ENCODE results near the gene FUT7. TPM values are rescaled to one million over a fixed set of nuclear protein-coding genes. Genes with fewer than 3 reads are reported as not detected.
"Not testable (repeated sequence)": the region's sequence is repeated elsewhere in the genome, so short reads cannot be mapped to it uniquely, and the experiment has no call there.

The FUT7 gene
- total RNA-seq, 1 donor = not detected

- Histone ChIP-seq H3K9me3 (ENCODE audit: low read depth, low read length) (no peaks in the 10 kb centered on the region), H3K27me3 (ENCODE audit: insufficient read depth, low read length) (no peaks in the 10 kb centered on the region), H3K36me3 (ENCODE audit: insufficient read depth, low read length) (peaks cover 5% of the 10 kb centered on the region), H2AFZ (ENCODE audit: low read length) (no peak overlapping the region), H3K4me1 (ENCODE audit: insufficient read depth, low read length) (no peaks in the 10 kb centered on the region), H4K20me1 (ENCODE audit: insufficient read depth, low read length) (peaks cover 3% of the 10 kb centered on the region), H3K27ac (ENCODE audit: low read depth, low read length) (no peak overlapping the region), H3K79me2 (ENCODE audit: insufficient read depth, low read length) (no peaks in the 10 kb centered on the region), H3K4me2 (ENCODE audit: insufficient read depth, low read length) (no peak overlapping the region), H3K4me3 (ENCODE audit: insufficient read depth, low read length) (no peak overlapping the region)
- DNase-seq (ENCODE audit: insufficient read length, low spot score, missing footprints) = no peak
- peak; percentile 26 for TF ChIP-seq CTCF (IDR thresholded peaks at IDR 0.05; ENCODE audit: extremely low read depth, low read depth, low read length)
These were observed 3.6 kb upstream of the FUT7 start for GRCh38 chr9:137035507-137035834.

GRCh38 chr9:137034709-137035506 is 3.0 kb upstream of the FUT7 start:
- Histone ChIP-seq H4K20me1 (ENCODE audit: insufficient read depth, low read length) (peaks cover 3% of the 10 kb centered on the region), H3K9me3 (ENCODE audit: low read depth, low read length) (no peaks in the 10 kb centered on the region), H3K36me3 (ENCODE audit: insufficient read depth, low read length) (peaks cover 5% of the 10 kb centered on the region), H3K4me3 (ENCODE audit: insufficient read depth, low read length) (no peak overlapping the region), H2AFZ (ENCODE audit: low read length) (no peak overlapping the region), H3K4me1 (ENCODE audit: insufficient read depth, low read length) (no peaks in the 10 kb centered on the region), H3K27me3 (ENCODE audit: insufficient read depth, low read length) (no peaks in the 10 kb centered on the region), H3K4me2 (ENCODE audit: insufficient read depth, low read length) (peak overlapping the region; percentile 44), H3K27ac (ENCODE audit: low read depth, low read length) (no peak overlapping the region), H3K79me2 (ENCODE audit: insufficient read depth, low read length) (no peaks in the 10 kb centered on the region)
- DNase-seq (ENCODE audit: insufficient read length, low spot score, missing footprints) = peak; percentile 99
- TF ChIP-seq CTCF (IDR thresholded peaks at IDR 0.05; ENCODE audit: extremely low read depth, low read depth, low read length) = peak; percentile 88

- no peak overlapping the region for H3K4me3 ChIP-seq (ENCODE audit: insufficient read depth, low read length)
- H3K4me2 ChIP-seq (ENCODE audit: insufficient read depth, low read length) = no peak overlapping the region
- DNase-seq (ENCODE audit: insufficient read length, low spot score, missing footprints) = no peak
- peaks cover 5% of the 10 kb centered on the region for H4K20me1 ChIP-seq (ENCODE audit: insufficient read depth, low read length)
- H3K27me3 ChIP-seq (ENCODE audit: insufficient read depth, low read length) = no peaks in the 10 kb centered on the region
- no peaks in the 10 kb centered on the region for H3K9me3 ChIP-seq (ENCODE audit: low read depth, low read length)
- H2AFZ ChIP-seq (ENCODE audit: low read length) = no peak overlapping the region
- peaks cover 2% of the 10 kb centered on the region for H3K36me3 ChIP-seq (ENCODE audit: insufficient read depth, low read length)
- no peak for TF ChIP-seq CTCF (IDR thresholded peaks at IDR 0.05; ENCODE audit: extremely low read depth, low read depth, low read length)
- H3K27ac ChIP-seq (ENCODE audit: low read depth, low read length) = no peak overlapping the region
- peaks cover under 1% of the 10 kb centered on the region for H3K4me1 ChIP-seq (ENCODE audit: insufficient read depth, low read length)
- H3K79me2 ChIP-seq (ENCODE audit: insufficient read depth, low read length) = no peaks in the 10 kb centered on the region
These were observed 2.3 kb upstream of the FUT7 start for GRCh38 chr9:137034039-137034708.

- not testable (repeated sequence) for H3K27ac ChIP-seq (ENCODE audit: low read depth, low read length); H3K36me3 ChIP-seq (ENCODE audit: insufficient read depth, low read length); DNase-seq (ENCODE audit: insufficient read length, low spot score, missing footprints); H3K79me2 ChIP-seq (ENCODE audit: insufficient read depth, low read length); H3K4me2 ChIP-seq (ENCODE audit: insufficient read depth, low read length); H3K27me3 ChIP-seq (ENCODE audit: insufficient read depth, low read length); H3K9me3 ChIP-seq (ENCODE audit: low read depth, low read length); H3K4me1 ChIP-seq (ENCODE audit: insufficient read depth, low read length); H3K4me3 ChIP-seq (ENCODE audit: insufficient read depth, low read length); H4K20me1 ChIP-seq (ENCODE audit: insufficient read depth, low read length); H2AFZ ChIP-seq (ENCODE audit: low read length)
These were observed 1.6 kb upstream of the FUT7 start for GRCh38 chr9:137033481-137033880.

All from osteoblast (primary cell).